Prostate gland (tissue), 2 donors: ENCODE data around the gene LCE1D. TPM values are rescaled to one million over a fixed set of nuclear protein-coding genes. Genes with fewer than 3 reads are reported as not detected.

Source experiments
- DNase-seq: peaks from one replicate; pipeline ENCODE4 v3.0.0-alpha.2; 2019; ENCODE audit warnings: low spot score
- H3K27ac ChIP-seq, 2 donors: fragments of 200-600 bp; sonication (generic); 2 replicates each; pipeline ENCODE4 v1.5.1; 2017 to 2019
- H3K27me3 ChIP-seq: fragments of 200-600 bp; sonication (generic); replicated peaks from 2 replicates; pipeline ENCODE4 v1.5.1; 2019; ENCODE audit not compliant: insufficient read depth
- H3K36me3 ChIP-seq, 2 donors: fragments of 200-600 bp; sonication (generic); 1 replicate in 1 of 2; 2 replicates in 1 of 2; pipeline versions ENCODE4 v1.5.1 to v1.8.1; 2017 to 2019
- H3K4me1 ChIP-seq: fragments of 200-600 bp; sonication (generic); replicated peaks from 2 replicates; pipeline ENCODE4 v1.5.1; 2019
- H3K4me3 ChIP-seq, 2 donors: fragments of 200-600 bp; sonication (generic); 2 replicates each; pipeline ENCODE4 v1.5.1; 2017 to 2019
- H3K9me3 ChIP-seq: fragments of 200-600 bp; sonication (generic); 2 replicates; pipeline ENCODE4 v1.5.1; 2017
- CTCF ChIP-seq, 4 experiments: fragments of 200-600 bp in 2 of 4; fragments of 450-650 bp in 2 of 4; sonication (generic) in 2 of 4; IDR thresholded peaks; 1 replicate in 3 of 4; 2 replicates in 1 of 4; pipeline ENCODE4 v1.5.1; 2016 to 2019; ENCODE audit warnings: antibody characterized with exemption in 4 of 4, mild to moderate bottlenecking in 2 of 4, moderate library complexity in 2 of 4
- POLR2A ChIP-seq: fragments of 450-650 bp; IDR thresholded peaks from one replicate; pipeline ENCODE4 v1.6.1; 2016; ENCODE audit warnings: antibody characterized with exemption, mild to moderate bottlenecking
- POLR2AphosphoS5 ChIP-seq: sonication (generic); formaldehyde crosslinking; IDR thresholded peaks from one replicate; pipeline ENCODE4 v1.6.1; 2017; ENCODE audit warnings: antibody characterized with exemption
- WGBS: methylation state at CpG from one replicate; pipeline ENCODE4 v1.1.5; 2018; 5-methylcytosine and 5-hydroxymethylcytosine counted together
- intact Hi-C: fragments of 100-400 bp; cut with DNase I; formaldehyde crosslinking; loops from one replicate; pipeline ENCODE4 v1.14.2; 2022
- total RNA-seq, 2 donors: library from RNA; depleted of rRNA; stranded (reverse); fragments of >200 nt; gene quantifications; one replicate each; pipeline ENCODE4 v1.1.0, GENCODE V29; 2016

LCE1D gene
- total RNA-seq, 2 donors from 2014 or later = not detected

GRCh38 chr1:152827173-152827572 is 30.7 kb downstream of the LCE1D start, which contains the start of gene LCE1A:
Gene LCE1A (plus strand): TSS chr1:152827473. CDS start chr1:152827473, 0 bp downstream.
- DNase-seq = no peak
- no peak within 1 kb of the TSS for H3K27ac ChIP-seq
- 69% methylated on average over 2 of the region's 2 CpGs for WGBS
- intact Hi-C loops = no loop called here
- H3K9me3 ChIP-seq = no peaks in the 10 kb centered on the region
- no peaks in the 10 kb centered on the region for H3K36me3 ChIP-seq
- TF ChIP-seq POLR2A (no peak), CTCF (IDR thresholded peaks at IDR 0.05) (no peak), POLR2AphosphoS5 (no peak)
- H3K4me3 ChIP-seq = no peak within 1 kb of the TSS
- no peaks in the 10 kb centered on the region for H3K4me1 ChIP-seq
- H3K27me3 ChIP-seq = no peaks in the 10 kb centered on the region

GRCh38 chr1:152836870-152837269 is 40.3 kb downstream of the LCE1D start:
- no peak for DNase-seq
- no peak for TF ChIP-seq POLR2AphosphoS5
- TF ChIP-seq POLR2A = no peak
- no peak for TF ChIP-seq CTCF (IDR thresholded peaks at IDR 0.05)
- Histone ChIP-seq H3K9me3 (no peaks in the 10 kb centered on the region), H3K4me1 (no peaks in the 10 kb centered on the region), H3K36me3 (no peaks in the 10 kb centered on the region), H3K27me3 (no peaks in the 10 kb centered on the region), H3K4me3 (no peak overlapping the region), H3K27ac (no peak overlapping the region)
- WGBS = 48% methylated on average over 2 of the region's 2 CpGs
- intact Hi-C loops = no loop called here

GRCh38 chr1:152842556-152842955 is 46.0 kb downstream of the LCE1D start, which contains the start of gene LCE6A:
Gene LCE6A (plus strand): TSS chr1:152842856. CDS start chr1:152843521, 665 bp downstream.
- TF ChIP-seq POLR2A (no peak), POLR2AphosphoS5 (no peak), CTCF (IDR thresholded peaks at IDR 0.05) (no peak)
- no peaks in the 10 kb centered on the region for H3K9me3 ChIP-seq
- no peaks in the 10 kb centered on the region for H3K36me3 ChIP-seq
- no peaks in the 10 kb centered on the region for H3K27me3 ChIP-seq
- WGBS = 89% methylated on average over 3 of the region's 3 CpGs
- H3K4me3 ChIP-seq = no peak within 1 kb of the TSS
- no peak for DNase-seq
- H3K27ac ChIP-seq = no peak within 1 kb of the TSS
- H3K4me1 ChIP-seq = no peaks in the 10 kb centered on the region
- intact Hi-C loops = no loop called here

Other genes with a start within 250 kb of the LCE1D start
- not detected for gene LCE3E, start 229.9 kb upstream of the LCE1D start, total RNA-seq
- not detected for gene LCE3D, start 216.2 kb upstream of the LCE1D start, total RNA-seq
- not detected for gene LCE3C, start 196.5 kb upstream of the LCE1D start, total RNA-seq
- gene LCE3B, start 182.9 kb upstream of the LCE1D start, total RNA-seq = not detected
- gene LCE3A, start 173.6 kb upstream of the LCE1D start, total RNA-seq = not detected
- gene LCE2D, start 133.3 kb upstream of the LCE1D start, total RNA-seq = not detected
- gene LCE2C, start 121.4 kb upstream of the LCE1D start, total RNA-seq = 1 to 10 TPM in 1 of 2 donors, not detected in 1; 1.8 TPM
- gene LCE2B, start 110.6 kb upstream of the LCE1D start, total RNA-seq = 1 to 10 TPM in 1 of 2 donors, not detected in 1; 3.2 TPM
- not detected for gene LCE2A, start 98.4 kb upstream of the LCE1D start, total RNA-seq
- gene LCE4A, start 88.6 kb upstream of the LCE1D start, total RNA-seq = not detected
- gene KPRP, start 38.7 kb upstream of the LCE1D start, total RNA-seq = under 1 TPM in 1 of 2 donors, not detected in 1; 0.57 TPM
- not detected for gene LCE1F, start 21.6 kb upstream of the LCE1D start, total RNA-seq
- not detected for gene LCE1E, start 10.5 kb upstream of the LCE1D start, total RNA-seq
- 1 to 10 TPM in 1 of 2 donors, not detected in 1; 8.6 TPM for gene LCE1C, start 9.9 kb downstream of the LCE1D start, total RNA-seq
- gene LCE1B, start 15.2 kb downstream of the LCE1D start, total RNA-seq = under 1 TPM in 1 of 2 donors, not detected in 1; 0.51 TPM
- gene LCE1A, start 30.8 kb downstream of the LCE1D start, total RNA-seq = 1 to 10 TPM in 1 of 2 donors, not detected in 1; 3.4 TPM
- not detected for gene LCE6A, start 46.1 kb downstream of the LCE1D start, total RNA-seq
- not detected for gene LCE7A, start 63.3 kb downstream of the LCE1D start, total RNA-seq
- gene SMCP, start 81.6 kb downstream of the LCE1D start, total RNA-seq = 10 to 100 TPM in 1 of 2 donors, not detected in 1; 36.5 TPM
- under 1 TPM; 0.46 to 0.57 TPM for gene IVL, start 111.8 kb downstream of the LCE1D start, total RNA-seq
- not detected for gene SPRR5, start 150.5 kb downstream of the LCE1D start, total RNA-seq
- not detected for gene SPRR4, start 173.9 kb downstream of the LCE1D start, total RNA-seq
- not detected for gene SPRR1A, start 187.4 kb downstream of the LCE1D start, total RNA-seq
- gene SPRR3, start 205.0 kb downstream of the LCE1D start, total RNA-seq = not detected
- gene SPRR1B, start 234.5 kb downstream of the LCE1D start, total RNA-seq = not detected
- gene SPRR2D, start 244.4 kb downstream of the LCE1D start, total RNA-seq = not detected